ENCODE measurements around the gene SECTM1.
"Not testable (repeated sequence)": the region's sequence is repeated elsewhere in the genome, so short reads cannot be mapped to it uniquely, and the experiment has no call there.

The SECTM1 gene

GRCh38 chr17:82348866-82349265 lies 15.3 kb upstream of the SECTM1 start:
- Histone ChIP-seq H3K27ac (no peak overlapping the region), H3K4me3 (no peak overlapping the region)
- no peak for TF ChIP-seq CTCF (IDR thresholded peaks at IDR 0.05)
- DNase-seq (ENCODE audit: low spot score) = no peak

GRCh38 chr17:82348434-82348833 lies 14.9 kb upstream of the SECTM1 start:
- H3K27ac ChIP-seq = no peak overlapping the region
- no peak overlapping the region for H3K4me3 ChIP-seq
- DNase-seq (ENCODE audit: low spot score) = no peak
- TF ChIP-seq CTCF (IDR thresholded peaks at IDR 0.05) = no peak

GRCh38 chr17:82347994-82348393 lies 14.4 kb upstream of the SECTM1 start:
- not testable (repeated sequence) for H3K4me3 ChIP-seq; DNase-seq (ENCODE audit: low spot score); H3K27ac ChIP-seq

- no peak for DNase-seq (ENCODE audit: low spot score)
- Histone ChIP-seq H3K27ac (no peak overlapping the region), H3K4me3 (no peak overlapping the region)
- no peak for TF ChIP-seq CTCF (IDR thresholded peaks at IDR 0.05)
These were observed 13.1 kb upstream of the SECTM1 start for GRCh38 chr17:82346342-82347300.

GRCh38 chr17:82345151-82345976 lies 11.8 kb upstream of the SECTM1 start:
- no peak for TF ChIP-seq CTCF (IDR thresholded peaks at IDR 0.05)
- Histone ChIP-seq H3K27ac (no peak overlapping the region), H3K4me3 (no peak overlapping the region)
- no peak for DNase-seq (ENCODE audit: low spot score)

GRCh38 chr17:82344175-82344907 lies 10.8 kb upstream of the SECTM1 start:
- H3K27ac ChIP-seq = no peak overlapping the region
- no peak for TF ChIP-seq CTCF (IDR thresholded peaks at IDR 0.05)

GRCh38 chr17:82343560-82343959 lies 10.0 kb upstream of the SECTM1 start:
- H3K4me3 ChIP-seq = no peak overlapping the region
- DNase-seq (ENCODE audit: low spot score) = no peak
- H3K27ac ChIP-seq = no peak overlapping the region
- TF ChIP-seq CTCF (IDR thresholded peaks at IDR 0.05) = no peak

More at GRCh38 chr17:82344175-82344907, 10.8 kb upstream of the SECTM1 start:
- DNase-seq (ENCODE audit: low spot score) = no peak
- no peak overlapping the region for H3K4me3 ChIP-seq

Data from coronary artery (tissue), 2 donors.